HG02840 (cell line): ENCODE data around the gene CDRT15L2.
A peak's percentile ranks its signal among the peaks of the same experiment; 100 is the strongest.
"Not testable (repeated sequence)": the region's sequence is repeated elsewhere in the genome, so short reads cannot be mapped to it uniquely, and the experiment has no call there.

ENCODE experiments used
- ATAC-seq: cut with Tn5 transposase; IDR thresholded peaks from one replicate; pipeline ENCODE4 v1.9.1; 2021; ENCODE audit warnings: mild to moderate bottlenecking, moderate library complexity, moderate number of reproducible peaks; ENCODE audit not compliant: unreplicated experiment, low FRiP score

CDRT15L2 gene

DNA sequence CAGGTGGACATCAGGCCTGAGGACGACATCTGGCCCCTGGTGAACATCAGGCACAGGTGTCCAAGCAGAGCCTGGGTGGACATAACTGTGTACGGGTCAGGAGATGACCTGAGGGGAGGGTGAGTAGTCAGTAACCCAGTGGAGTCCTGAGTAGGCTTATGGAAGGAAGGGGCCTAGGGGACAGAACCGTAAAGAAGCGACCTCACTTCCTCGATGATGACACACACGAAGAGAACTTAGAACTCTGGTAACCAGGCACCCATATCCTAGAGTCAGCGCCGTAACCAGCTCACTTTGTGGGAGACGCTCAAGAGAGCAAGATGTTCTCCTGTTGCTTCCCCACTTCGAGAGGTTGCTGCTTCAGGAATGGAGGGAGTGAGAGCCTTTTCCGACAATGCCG is at the start of gene CDRT15L2:
TSS of gene CDRT15L2 (plus strand) at position 301 of the 400 bp plus-strand sequence. CDS start at position 321, 20 bp downstream.
- ATAC-seq, result not testable (repeated sequence)

DNA sequence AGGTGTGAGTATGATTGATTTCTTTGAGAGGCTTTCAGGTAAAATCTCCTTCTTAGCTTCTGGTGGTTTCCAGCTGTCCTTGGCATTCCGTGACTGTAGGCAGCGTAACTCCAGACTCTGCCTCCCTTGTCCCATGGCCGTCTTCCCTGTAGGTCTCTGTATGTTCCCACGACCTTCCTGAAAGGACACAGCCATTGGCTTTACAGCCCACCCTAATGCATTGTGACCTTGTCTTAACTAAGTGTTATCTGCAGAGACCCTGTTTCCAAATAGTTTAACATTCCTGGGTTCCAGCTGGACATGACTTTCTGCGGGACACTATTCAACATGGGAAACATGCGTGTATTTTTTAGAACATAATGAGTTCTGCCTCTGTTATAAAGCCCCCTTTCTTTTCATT is 49.4 kb upstream of the CDRT15L2 start:
- ATAC-seq, result not testable (repeated sequence)

DNA sequence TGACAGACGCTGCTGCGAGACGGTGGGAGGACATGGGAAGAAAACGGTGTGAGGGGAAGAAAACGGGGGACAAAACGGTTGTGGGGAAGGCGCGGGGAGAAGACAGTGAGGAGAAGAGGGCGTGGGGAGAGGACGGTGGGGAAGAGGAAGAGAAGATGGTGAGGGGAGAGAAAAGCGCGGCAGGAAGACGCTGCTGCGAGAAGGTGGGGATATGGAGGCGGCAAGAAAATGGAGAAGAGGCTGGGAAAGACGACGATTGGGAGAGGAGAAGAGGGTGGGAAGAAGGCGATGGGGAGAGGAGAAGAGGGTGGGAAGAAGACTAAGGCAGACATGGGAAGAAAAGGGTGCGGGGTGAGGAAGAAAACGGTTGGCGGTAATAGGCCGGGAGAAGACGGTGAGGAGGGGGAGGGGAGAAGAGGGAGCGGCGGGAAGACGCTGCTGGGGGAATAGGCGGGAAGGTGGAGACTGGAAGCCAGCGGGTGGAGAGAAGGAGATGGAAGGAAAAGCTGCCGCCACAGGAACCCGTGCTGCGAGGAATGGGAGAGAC is 46.9 kb upstream of the CDRT15L2 start:
- ATAC-seq, result not testable (repeated sequence)

DNA sequence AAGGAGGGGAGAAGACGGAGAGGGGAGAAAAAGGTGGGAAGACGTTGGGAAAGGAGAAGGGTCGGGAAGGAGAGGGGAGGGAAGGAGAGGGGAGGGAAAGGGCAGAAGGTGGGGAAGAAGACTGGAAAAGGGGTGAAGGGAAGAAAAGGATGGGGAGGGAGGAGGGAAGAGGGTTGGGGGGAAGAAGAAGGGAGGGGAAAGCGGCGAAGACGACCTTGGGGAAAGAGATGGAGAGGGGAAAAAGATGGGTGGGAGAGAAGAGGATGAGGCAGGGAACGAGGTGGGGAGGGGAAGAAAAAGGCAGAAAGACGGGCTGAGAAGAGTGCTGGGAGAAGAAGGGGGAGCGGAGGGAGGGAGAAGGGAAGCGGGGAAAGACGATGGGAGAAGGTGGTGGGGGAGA is 46.3 kb upstream of the CDRT15L2 start:
- not testable (repeated sequence) for ATAC-seq

DNA sequence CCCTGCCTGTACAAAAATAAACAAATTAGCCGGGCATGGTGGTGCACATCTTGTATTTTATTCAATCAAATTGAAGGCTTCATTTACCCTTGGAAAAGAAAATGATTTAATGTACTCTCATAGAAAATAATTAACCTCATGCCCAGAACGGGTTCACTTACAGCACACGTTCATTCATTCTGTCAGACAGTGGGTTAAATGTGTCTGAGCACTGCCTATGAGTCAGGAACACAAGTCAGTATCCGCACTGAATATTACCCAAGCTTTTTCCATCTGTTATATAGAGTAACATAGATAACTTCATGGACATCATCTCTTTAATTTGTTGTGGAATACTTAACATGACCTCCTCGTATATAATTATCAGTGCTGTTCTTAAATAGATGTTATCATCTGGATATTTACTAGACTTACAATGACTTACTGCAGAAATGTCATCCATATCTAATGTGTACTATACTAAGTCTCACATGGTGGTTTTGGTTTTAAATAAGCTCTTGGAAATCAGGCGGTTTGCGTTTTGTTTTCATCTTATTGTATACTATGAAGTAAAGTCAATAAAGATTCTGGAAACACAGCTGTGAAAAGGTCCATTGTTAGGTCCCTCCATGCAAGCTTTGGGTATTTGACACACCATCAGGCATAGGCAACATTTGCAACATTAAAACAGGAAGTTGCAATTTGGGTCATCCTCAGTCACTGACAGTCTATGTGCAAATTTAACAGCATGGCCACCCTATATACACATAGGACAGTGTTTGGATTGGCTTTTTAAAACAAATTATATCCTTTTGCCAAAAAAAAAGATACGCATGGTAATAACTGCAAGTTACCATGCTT is 44.6 kb upstream of the CDRT15L2 start:
- not testable (repeated sequence) for ATAC-seq

DNA sequence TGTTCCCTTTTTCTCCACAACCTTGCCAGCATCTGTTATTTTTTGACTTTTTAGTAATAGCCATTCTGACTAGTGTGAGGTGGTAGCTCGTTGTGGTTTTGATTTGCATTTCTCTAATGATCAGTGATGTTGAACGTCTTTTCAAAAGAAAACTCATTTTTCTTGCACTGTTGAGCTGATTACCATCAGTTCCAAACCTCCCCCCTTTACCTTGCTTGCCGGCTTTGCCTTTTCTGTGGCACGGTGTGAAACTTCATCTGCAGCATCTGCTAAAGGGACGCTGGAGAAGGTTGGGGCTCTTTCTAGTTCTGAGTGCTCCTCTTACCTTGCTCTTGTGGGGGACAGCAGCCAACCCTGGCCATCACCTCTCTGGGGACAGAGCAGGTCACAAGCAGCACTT is 39.1 kb upstream of the CDRT15L2 start:
- peak; percentile 90 for ATAC-seq

DNA sequence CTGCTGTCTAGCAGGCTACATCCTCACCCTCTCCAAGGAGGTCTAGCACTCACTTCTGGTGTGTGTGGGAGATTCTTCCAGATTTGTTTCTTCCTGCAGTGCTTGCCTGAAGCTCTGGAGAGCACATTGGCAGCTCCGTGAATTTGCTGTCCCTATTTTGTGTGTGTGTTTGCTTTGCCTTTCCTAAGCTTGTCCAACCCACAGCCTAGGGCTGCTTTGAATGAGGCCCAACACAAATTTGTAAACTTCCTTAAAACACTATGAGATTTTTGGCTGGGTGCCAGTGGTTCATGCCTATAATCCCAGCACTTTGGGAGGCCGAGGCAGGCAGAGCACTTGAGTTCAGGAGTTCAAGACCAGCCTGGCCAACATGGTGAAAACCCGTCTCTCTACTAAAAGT is 38.7 kb upstream of the CDRT15L2 start:
- not testable (repeated sequence) for ATAC-seq

DNA sequence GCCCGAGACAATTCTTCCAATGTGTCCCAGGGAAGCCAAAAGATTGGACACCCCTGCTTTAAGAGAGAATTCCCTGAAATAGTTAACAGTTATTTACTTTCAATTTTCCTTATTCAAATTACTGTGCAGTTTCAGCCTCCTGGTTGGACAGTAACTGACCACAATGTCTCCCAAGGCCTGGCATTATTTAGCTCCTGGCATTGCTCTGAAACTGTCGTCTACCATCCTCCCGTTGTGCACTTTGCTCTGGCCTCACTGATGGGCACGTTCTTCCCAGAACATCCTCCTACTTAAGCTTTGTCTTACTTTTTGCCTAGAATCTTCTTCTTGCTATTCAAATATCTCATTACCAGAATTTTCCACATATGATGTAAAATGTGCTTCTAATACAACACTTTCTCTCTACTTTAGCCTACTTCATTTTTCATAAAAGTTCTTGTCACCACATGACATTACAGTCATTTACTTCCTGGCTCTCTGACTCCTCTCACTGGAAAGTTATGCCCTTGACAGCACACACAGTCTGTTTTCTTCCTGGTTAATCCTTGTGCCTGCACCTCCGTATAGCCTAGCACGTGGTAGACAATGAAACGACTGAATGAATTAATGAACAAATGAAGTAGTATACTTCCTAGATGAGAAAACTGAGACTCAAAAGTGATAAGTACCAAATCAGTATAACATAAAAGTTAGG is 37.5 kb upstream of the CDRT15L2 start:
- ATAC-seq, result not testable (repeated sequence)

DNA sequence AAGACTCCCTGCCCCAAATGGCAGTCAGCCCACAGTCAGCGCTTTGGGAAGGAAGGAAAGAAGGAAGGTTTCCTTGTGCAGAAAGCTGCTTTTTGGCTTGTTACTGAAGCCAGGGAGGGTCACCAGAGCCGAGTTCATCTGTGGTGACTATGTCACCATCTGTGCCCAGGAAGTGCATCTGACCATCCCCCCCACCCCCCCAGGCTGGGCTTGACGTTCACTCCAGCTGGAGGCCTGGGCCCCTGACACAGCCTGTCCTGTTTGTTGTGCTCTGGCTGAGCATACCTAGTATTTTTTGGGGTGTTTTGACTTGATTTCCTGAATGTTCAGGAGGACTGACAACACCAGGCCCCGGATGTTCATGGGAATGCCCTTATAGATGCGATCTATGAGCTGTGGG is 31.6 kb upstream of the CDRT15L2 start:
- ATAC-seq, result not testable (repeated sequence)

DNA sequence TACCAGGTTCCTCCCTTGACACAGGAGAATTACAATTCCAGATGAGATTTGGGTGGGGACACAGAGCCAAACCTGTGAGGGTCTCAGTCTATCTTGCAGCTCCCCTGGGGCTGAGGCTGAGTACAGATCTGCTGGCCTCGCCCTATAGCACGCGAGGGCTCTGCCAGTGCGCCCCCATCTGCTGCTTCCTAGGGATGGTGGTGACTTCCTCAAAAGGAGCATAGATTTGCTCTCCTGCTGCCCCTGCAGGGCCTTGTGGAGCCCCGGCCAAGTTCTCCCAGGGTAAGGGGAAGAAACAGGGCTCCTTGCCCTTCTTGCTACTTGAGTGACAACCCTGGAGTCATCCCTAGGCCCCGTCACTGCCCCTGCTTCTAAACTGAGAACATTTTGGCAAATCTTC is 26.6 kb upstream of the CDRT15L2 start:
- ATAC-seq, result not testable (repeated sequence)

DNA sequence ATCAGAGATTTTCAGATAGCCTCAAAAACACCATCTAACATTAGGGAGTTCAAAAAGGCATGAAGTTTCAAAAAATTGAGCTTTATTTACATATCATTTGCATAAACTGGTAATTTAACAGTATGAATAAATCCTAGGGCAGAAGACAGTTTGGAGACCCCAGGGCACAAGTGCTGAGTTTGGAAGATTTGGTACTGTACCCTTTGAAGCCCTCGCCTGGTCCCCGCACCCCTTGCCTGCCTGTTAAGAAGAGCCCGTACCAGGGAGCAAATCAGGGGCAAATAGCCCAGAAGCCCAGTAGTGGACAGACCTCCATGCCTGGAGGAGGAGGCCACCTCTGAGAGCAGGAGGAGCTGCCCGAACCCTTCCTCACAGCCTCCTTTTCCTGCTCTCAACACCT is 24.8 kb upstream of the CDRT15L2 start:
- ATAC-seq, result not testable (repeated sequence)

DNA sequence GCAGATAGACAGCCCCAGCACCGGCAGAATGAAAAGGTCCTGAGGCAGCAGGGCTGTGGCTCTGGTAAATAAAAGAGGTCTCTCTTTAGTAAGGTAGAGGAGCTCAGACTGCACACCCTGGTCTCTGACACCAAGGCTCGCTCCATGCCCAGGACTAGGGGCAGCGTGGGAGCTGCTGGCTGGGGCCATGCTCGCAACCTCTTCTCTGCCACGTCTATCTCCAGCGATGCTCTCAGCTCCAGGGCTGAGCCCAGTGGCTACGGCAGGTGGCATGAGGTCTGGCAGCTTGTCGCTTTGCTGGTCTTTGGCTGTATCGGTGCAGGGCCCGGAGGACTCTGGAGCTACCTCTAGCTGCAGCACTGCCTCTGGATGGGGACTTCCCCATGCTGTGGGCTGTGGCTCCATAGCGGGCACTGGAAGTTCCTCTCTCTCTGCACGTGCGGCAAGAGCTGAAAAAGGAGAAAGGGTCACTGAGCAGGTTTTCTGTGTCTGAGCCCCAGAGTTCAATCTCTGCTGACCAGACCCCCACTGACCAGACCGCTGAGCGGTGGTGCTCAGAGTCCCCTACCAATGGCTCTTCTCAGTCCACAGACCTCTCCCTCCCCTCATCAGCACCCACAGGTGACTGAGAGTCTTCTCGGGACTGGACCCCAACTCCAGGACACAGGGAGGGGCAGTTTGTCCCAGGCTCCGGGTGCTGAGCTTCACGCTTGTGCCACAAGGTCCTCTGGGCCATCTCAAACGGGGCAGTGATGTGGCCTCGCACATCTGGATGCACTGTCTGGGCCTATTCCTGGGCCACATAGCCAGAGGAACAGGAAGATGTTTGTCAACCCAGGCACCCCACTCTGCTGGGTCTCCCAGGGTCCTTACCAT is 24.2 kb upstream of the CDRT15L2 start:
- ATAC-seq, result not testable (repeated sequence)

DNA sequence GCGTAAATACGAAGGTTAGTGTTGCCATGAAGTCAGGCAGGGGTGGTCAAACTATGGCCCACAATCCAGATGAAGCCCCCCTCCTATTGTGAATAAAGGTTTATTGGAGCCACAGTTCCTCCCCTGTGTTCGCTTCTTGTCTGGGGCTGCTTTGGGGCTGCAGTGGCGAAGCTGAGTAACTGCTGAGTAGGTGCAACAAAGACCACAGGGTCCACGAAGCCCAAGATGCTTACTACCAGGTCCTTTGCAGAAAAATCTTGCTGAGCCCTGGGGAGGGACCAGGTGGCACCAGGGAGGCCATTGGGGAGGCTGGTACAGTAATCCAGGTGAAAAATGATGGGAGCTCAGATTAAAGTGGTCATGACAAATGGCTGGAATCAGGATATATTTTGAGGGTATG is 21.4 kb upstream of the CDRT15L2 start:
- not testable (repeated sequence) for ATAC-seq

DNA sequence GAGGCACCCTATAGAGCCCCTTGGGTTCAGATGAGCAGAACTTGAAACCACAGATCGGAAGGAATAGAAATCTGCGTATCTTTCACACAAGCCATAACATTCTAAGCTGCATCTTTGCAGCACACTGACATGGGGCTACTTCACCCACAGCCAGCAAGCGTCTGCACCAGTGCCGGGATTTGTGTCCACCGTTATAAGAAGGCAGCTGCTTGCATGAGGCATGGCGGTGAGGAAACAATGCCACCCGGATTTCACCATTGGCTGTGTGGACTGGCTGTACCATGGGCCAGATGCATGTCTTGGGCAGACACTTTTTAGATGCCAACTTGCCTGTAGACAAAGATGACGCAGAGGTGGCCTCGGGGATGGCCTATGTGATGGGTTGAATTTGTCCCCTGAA is 20.5 kb upstream of the CDRT15L2 start:
- ATAC-seq, result not testable (repeated sequence)

DNA sequence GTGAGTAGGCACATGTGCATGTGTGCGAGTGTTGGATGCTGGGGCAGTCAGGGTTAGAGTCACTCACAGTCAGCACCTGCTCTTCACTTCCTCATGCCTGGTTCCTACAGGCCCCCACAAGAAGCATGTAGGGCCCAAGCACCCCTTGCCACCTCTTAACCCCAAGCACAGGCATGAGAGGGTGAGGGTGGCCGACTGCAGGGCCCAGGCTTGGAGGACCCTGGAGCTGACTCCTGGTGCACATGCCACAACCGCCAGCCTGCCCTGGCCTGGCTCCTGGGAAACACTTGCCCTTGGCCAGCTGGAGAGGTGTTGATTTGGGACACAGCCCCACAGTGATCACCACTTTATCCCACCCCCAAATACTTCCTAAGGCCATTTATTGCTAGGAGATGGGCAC is 16.9 kb upstream of the CDRT15L2 start:
- no peak for ATAC-seq

DNA sequence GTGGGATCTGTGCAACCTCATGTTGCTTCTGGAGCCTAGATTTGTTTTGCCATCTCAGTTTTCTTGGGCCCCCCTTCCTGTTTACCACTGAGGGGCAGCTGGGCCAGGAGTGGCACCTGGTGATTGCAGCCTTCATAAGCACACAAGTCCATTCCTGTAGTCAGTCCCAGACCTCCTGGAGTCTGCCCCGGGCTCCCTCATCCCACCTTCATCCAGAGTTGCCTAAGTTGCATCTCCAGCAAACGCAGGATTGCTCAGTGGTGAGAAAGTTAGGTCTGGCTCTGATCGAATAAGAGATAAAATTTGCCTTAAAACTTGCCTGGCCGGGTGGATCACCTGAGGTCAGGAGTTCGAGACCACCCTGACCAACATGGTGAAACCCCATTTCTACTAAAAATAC is 14.3 kb upstream of the CDRT15L2 start:
- ATAC-seq, result not testable (repeated sequence)

DNA sequence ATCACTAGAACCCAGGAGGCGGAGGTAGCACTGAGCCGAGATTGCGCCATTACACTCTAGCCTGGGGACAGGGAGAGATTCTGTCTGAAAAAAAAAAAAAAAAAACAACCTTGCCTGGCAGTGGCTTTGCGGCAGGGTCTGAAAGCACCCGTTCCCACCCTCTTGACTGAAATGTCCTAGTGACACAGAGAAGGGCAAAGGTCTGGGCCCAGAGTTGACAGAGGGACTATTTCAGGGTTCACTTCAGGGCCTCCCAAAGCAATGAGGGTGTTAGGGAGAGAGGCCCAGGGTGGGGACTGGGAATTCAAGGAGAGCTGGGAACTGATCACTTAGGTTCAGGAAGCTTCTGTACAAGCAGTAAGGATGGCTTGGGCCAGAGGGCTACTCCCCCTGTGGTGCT is 13.8 kb upstream of the CDRT15L2 start:
- ATAC-seq, result no peak

DNA sequence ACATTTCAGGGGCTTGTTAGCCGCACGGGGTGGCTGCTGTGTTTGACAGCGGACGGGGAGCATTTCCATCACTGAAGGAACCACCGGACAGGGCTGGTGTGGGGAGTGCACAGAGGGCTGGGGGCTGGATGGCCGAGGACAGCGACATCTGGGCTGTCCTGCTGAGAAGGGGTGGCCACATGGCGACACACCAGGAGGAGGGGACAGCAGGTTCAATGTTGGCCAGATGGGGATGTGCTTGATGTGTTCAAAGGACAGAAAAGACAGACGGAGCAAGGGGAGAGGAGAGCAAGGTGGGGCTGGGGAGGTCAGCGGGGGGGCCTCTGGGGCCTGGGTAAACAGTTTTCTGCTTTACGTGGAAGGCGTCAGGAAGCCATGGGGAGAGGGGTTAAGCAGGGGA is 12.8 kb upstream of the CDRT15L2 start:
- ATAC-seq, result not testable (repeated sequence)

DNA sequence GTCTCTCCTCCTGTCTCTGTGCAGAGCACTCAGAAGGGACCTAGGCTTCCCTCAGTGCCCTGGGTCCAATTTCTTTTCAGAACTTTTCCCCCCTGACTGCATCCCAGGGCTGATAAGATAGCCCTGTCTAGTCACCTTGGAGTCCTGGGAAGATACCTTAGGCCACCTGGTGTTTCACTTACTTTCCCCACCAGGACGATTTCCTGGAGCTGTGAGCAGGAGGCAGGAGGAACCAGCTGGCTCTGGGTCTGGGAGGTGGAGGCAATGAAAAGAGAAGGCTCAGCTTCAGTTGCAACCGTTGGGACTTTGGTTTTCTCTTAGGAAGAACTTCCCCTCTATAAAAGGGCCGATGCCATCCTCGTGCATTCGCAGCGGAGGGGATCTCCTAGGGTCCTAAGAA is 12.1 kb upstream of the CDRT15L2 start:
- ATAC-seq, result not testable (repeated sequence)

DNA sequence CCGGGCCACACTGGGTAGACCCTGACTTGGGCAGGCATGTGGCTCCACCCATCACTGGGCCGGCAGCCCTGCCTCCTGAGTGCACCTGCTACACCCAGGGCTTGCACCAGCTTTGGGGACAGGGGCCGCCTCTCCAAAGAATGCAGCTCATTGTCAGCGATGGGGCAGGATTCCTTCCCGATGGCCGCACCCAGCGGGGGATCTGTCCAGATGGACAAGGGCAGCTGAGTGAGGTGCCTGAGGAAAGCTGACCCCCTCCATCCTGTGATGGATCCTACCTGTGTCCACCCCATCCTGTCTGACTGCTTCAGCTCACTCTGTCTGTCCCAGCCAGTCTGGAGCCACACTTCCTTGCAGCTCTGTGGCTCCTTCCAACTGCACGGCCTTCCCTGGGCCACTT is 10.9 kb upstream of the CDRT15L2 start:
- ATAC-seq, result not testable (repeated sequence)
